ENCODE data around the gene AHRR.
"Not testable (repeated sequence)": the region's sequence is repeated elsewhere in the genome, so short reads cannot be mapped to it uniquely, and the experiment has no call there.

AHRR gene

DNA sequence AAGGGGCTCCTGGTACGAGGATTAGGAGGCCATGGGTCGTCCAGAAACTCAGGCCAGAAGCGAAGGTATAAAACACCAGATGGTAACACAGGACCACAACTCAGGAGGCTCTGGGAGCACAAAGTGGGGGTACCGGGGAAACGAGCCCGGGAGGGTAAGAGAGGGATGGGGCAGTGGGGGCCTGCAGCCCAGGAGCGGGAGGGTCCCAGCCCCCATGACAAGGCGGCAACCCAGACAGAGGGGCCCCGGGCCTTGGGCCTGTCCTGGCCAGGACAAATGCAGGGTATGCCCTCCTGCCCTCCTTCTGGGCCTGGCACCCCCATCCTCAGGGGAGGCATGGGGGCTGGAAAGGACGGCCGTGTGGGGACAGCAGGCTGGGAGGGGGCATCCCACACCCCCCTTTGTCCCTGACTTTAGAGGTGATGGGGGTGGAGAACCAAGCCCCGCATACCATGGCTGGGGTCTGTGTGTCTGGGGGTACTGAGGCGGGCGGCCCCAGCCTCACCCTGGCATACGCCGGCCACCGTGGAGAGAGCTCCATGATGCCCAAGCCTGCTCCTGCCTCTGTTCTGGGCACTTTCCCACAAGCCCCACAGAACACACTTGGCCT lies 74.5 kb downstream of the AHRR start:
- no peak for DNase-seq (ENCODE audit: low read depth in 2 of 2)

DNA sequence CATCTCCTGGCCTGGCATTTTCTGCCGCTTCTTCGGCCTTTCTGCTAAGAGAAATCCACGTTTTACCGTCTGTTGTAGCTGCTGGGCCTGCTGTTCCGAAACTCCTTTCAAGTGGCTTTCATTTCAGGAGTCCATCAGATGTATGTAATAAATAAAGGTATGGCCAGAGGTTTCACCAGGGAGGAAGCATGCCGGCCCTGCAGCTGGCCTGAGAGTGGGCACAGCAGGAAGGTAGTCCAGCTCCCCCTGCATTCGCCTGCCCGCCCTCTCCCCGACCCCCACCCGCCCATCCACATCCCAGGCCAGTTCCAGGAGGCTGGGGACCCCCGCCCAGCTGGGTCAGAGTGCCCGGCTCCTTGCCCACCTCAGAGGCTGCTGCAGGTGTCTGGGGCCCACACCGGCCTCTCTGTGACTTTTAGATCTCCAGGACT lies 75.0 kb downstream of the AHRR start:
- DNase-seq (ENCODE audit: low read depth in 2 of 2): no peak

- DNase-seq (ENCODE audit: low read depth in 2 of 2): not testable (repeated sequence)
These were observed 76.6 kb downstream of the AHRR start for GRCh38 chr5:398141-398474.

GRCh38 chr5:398475-399295 lies 77.2 kb downstream of the AHRR start:
- DNase-seq (ENCODE audit: low read depth in 2 of 2): no peak

DNA sequence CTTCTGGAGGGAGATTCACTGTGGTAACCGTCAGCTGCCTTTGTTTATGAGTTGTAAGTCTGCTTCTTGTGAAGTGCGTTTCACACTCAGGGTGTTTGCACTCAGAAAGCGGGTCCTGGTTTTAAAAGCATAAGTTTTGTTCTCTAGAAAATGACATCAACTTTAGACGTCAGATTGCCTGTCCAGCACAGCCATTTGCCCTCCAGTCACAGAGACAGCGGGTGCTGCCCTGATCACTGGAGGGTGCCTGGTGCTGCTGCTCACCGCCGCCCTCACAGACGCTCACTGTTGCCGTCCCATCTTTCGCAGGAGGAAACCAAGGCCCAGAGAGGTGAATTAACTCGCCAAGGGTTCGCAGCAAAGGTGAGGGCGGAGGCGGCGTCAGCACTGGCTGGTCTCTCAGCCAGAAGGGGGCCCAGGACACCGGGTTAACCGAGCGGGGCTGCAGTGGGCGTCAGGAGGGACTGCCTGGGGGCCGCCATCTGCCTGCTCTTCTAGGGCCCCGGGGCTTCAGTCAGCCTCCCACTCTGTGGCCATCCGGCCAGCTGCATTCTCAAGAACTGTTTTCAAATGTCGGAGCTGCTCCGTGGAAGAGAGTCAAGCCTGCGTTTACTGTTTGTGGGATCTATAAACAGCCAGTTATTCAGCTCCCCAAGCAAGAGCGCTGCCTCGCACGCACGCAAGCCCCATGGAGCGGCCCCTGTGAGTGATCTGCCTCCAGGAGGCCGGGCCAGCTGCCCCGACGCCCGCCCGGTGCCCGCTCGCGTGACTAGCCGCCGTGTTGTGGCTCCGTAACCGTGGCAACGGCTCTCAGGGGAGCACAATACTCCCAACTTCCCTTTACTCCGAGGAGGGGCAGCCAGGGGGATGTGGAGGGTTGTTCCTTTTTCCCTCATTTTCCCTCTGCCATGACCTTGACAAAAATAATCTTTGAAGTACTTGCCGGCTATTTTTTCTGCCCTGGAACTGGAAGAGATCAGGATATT lies 78.1 kb downstream of the AHRR start:
- DNase-seq (ENCODE audit: low read depth in 2 of 2): peak in 1 of 2 donors; percentile 50

- no peak for DNase-seq (ENCODE audit: low read depth in 2 of 2)
These were observed 79.0 kb downstream of the AHRR start for GRCh38 chr5:400282-401145.

DNA sequence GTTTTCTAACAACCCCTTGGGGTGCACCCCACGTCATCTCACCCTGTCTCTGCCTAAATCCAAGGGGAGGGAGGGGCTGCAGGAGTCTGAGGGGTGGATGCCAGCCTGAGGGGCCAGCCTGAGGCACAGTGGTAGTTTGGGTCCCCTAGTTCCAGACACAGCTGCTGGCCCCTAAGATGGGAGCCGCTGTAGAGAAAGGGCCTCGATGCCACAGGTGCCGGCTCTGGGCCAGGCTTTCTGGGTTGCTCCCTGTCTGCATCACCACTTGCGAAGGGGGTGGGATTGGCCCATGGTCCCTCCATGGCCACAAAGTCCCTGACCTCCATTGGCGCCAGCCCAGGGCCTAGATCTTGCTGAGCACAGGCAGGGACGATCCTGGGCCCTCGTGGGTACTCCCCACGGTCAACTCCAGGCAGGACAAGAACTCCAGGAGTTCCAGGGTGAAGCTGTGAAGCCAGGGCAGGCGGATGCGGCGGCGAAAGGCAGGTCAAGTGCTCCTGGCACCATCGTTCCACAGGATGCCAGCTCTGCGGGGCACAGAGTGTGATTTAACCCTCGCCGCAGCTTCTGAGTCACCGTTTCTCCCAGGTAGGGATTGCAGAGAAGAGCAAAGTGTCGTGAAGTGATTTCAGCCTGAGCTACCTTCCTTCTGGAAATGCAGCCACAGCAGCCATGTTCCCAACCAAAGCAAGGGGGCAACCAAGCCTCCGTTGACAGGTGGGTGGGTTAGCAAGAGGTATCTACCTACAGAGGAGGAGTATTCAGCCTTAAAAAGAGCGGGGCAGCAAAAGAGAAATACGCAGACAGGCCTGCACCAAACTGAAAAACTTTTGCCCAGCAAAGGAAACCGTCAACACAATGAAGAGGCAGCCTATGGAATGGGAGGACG lies 79.9 kb downstream of the AHRR start:
- no peak for DNase-seq (ENCODE audit: low read depth in 2 of 2)

GRCh38 chr5:402219-402614 lies 80.7 kb downstream of the AHRR start:
- DNase-seq (ENCODE audit: low read depth in 2 of 2): not testable (repeated sequence)

DNA sequence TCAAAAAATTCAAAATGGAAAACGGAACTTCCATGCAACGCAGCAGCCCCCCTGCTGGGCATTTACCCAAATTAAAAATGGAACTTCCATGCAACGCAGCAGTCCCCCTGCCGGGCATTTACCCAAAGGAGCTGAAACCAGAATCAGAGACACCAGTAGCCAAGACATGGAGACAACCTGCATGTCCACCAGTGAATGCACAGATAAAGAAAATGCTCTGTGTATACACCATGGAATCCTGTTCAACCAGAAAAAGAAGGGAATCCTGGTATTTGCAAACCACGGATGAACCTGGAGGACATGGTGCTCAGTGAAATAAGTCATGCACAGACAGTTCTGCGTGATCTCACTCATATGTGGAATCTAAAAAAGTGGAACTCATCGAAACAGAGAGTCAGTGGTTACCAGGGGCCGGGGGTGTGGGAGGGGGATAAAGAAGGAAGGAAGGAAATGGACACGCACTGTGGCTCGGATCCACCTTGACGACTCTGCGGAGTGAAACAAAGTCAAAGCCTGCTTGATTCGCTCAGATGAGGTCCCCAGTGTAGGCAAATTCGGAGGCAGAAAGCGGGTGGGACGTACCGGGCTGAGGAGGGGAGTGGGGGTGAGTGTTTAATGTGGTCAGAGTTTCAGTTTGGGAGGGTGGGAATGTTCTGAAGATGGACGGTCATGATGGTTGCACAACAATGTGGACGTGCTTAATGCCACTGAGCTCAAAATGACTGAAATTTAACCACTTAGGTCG lies 81.3 kb downstream of the AHRR start:
- DNase-seq (ENCODE audit: low read depth in 2 of 2): no peak

DNA sequence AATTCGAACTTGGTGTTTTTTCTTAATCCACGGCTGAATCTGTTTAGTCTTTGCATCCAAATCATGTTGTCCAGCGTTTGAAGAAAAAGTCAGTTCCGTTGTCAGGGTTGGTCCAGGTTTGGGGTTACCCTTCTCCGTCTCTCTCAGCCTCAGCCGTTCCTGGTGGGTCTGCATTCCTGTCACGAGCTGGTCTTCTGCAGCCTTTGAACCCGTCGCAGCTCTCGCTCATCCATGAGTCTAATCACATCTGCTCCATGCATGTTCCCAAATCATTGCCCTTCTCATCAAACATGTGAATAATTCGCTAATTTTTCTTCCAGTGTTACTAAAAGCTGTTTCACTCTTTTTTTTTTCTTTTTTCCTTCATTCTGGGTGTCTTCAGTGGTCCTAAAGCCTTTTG lies 82.5 kb downstream of the AHRR start:
- no peak for DNase-seq (ENCODE audit: low read depth in 2 of 2)

GRCh38 chr5:404666-405241 lies 83.2 kb downstream of the AHRR start:
- no peak for DNase-seq (ENCODE audit: low read depth in 2 of 2)

GRCh38 chr5:405421-405820 lies 83.9 kb downstream of the AHRR start:
- DNase-seq (ENCODE audit: low read depth in 2 of 2): no peak

GRCh38 chr5:406041-406440 lies 84.5 kb downstream of the AHRR start:
- no peak for DNase-seq (ENCODE audit: low read depth in 2 of 2)

- no peak for DNase-seq (ENCODE audit: low read depth in 2 of 2)
These were observed 85.5 kb downstream of the AHRR start for GRCh38 chr5:407051-407450.

- no peak for DNase-seq (ENCODE audit: low read depth in 2 of 2)
These were observed 86.3 kb downstream of the AHRR start for GRCh38 chr5:407801-408268.

DNA sequence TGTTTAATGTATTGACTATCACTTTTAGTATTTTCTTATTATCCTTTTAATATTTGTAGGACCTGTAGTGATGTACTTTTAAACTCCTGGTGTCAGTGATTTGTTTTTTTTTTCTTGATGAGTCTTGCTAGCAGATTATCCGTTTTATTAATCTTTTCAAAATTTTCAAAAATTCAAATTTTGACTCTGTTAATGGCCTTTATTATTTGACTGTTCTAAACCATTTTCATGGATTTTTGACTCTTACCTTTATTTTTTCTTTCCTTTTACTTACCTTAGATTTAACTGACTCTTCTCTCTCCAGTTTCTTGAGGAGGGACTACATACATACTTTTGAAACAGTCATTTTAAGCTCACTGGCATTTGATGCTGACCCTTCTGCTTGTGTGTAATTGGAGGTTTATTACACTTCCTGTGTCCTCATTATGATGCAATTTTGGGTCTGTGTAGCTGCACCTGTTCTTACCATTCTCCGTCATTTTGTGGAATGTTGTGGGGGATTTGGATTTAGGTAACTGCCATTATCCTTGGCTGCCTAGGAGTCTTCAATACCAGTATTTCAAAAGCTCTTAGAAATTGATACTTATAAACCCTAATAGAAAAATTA lies 89.5 kb downstream of the AHRR start:
- DNase-seq (ENCODE audit: low read depth in 2 of 2): no peak

GRCh38 chr5:411728-412127 lies 90.2 kb downstream of the AHRR start:
- no peak for DNase-seq (ENCODE audit: low read depth in 2 of 2)

Measured in stimulated activated CD4-positive, alpha-beta T cell treated with anti-CD3 and anti-CD28 coated beads, Interleukin-1b, Interleukin-23, amount 100 ng/mL, for 4 hours (primary cell).